ENCODE results near the gene C1orf232. TPM values are rescaled to one million over a fixed set of nuclear protein-coding genes. Genes with fewer than 3 reads are reported as not detected.

Gene C1orf232
- total and polyA plus RNA-seq, 2 of the 4 experiments (the other 2 are of a cell fraction): not detected

DNA sequence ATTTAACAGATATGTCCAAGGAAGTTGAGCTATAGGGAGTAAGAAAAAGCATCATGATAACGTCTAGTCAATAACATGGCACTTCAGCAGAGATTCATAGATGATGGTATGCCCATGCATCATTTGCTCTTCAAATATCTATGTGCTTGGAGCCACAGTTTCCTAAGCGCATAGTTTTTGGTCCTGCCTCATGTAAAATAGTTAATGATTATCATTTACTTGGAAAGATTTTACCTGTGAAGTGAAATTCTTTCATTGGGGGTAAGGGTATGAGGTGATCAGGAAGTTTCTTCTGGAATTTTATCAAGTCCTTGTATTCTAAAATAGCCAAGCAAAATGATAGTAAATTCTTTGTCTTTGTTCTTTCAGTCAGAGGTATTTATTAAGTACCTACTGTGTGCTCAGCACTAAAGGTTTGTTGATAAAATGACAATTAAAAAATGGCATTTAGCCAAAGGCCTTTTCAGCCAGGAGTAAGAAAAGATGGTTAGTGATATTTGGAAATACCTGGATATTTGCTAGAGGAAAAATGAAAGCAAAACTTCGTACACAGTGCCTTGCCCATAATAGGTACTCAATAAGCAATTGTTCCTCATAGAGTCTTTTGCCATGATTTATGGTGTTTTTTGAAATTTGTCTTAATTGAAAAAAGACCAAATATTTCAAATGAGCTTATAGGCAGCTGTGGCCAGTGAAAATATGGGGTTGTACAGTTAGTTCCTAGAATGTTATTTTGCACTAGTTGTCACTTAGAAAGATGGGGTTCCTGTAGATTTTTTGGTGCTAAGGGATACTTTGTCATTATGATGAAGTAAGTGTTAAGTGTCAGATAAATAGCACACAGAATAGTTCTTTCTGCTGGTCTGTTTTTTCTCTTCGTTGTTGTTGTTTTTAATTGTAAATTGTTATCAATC is 44.1 kb downstream of the C1orf232 start:
- Histone ChIP-seq H2BK20ac (ENCODE audit: low read depth, low read length) (no peak overlapping the region), H3K9ac (ENCODE audit: low read depth, low read length) (no peak overlapping the region), H3K4me2 (ENCODE audit: low read depth, low read length) (no peak overlapping the region), H3K27me3 (ENCODE audit: control insufficient read depth, insufficient read depth, low read length) (peaks cover 3% of the 10 kb centered on the region; the same call in 1 of the 2 replicates), H3K23ac (ENCODE audit: low read depth, low read length) (no peak overlapping the region), H4K91ac (ENCODE audit: insufficient read depth, low read depth, low read length) (no peak overlapping the region), H2AFZ (replicated peaks; ENCODE audit: low read length, poor library complexity) (no peak overlapping the region), H2BK120ac (ENCODE audit: low read depth, low read length) (no peak overlapping the region), H2BK15ac (ENCODE audit: low read depth, low read length) (no peak overlapping the region), H3K18ac (ENCODE audit: low read depth, low read length) (no peak overlapping the region), H3K56ac (ENCODE audit: extremely low read depth, insufficient read depth, low read length) (no peak overlapping the region), H3K4me3 (ENCODE audit: insufficient read depth, low read depth, low read length) (no peak overlapping the region), H2BK5ac (ENCODE audit: low read depth, low read length, poor library complexity, severe bottlenecking) (no peak overlapping the region), H4K20me1 (ENCODE audit: insufficient read depth, low read length) (no peaks in the 10 kb centered on the region), H4K8ac (ENCODE audit: low read depth in 2 of 2, low read length in 2 of 2) (no peak overlapping the region), H3K4me1 (ENCODE audit: control insufficient read depth, insufficient read depth, low read length) (0 out of 2 replicates have a peak, but pooled peaks cover 1% of the 10 kb centered on the region), H3K14ac (replicated peaks; ENCODE audit: low read depth, low read length) (no peak overlapping the region), H3K36me3 (ENCODE audit: control insufficient read depth, insufficient read depth, low read length) (peaks cover 4% of the 10 kb centered on the region; the same call in 1 of the 2 replicates), H2AK9ac (replicated peaks; ENCODE audit: low read depth, low read length, poor library complexity) (no peak overlapping the region), H3K27ac (ENCODE audit: insufficient read depth, low read length) (no peak overlapping the region), H2AK5ac (ENCODE audit: low read depth, low read length) (no peak overlapping the region), H4K5ac (ENCODE audit: low read depth, low read length) (no peak overlapping the region), H3K4ac (ENCODE audit: low read depth, low read length) (no peak overlapping the region), H3K79me1 (ENCODE audit: low read depth in 1 of 2, low read length in 2 of 2) (no peaks in the 10 kb centered on the region; a peak in 1 of 4 replicates), H3K9me3 (ENCODE audit: control insufficient read depth, insufficient read depth, low read length) (no peaks in the 10 kb centered on the region), H3K9me1 (ENCODE audit: insufficient read depth, low read length) (no peaks in the 10 kb centered on the region)
- in situ Hi-C loops (cut with MboI; ENCODE audit: low sequenced_read_pairs): no loop called here
- ChIA-PET CTCF (interaction anchor here (1.7 kb wide), 1 partner anchor 20 kb away, joined by 9 read pairs; no protein-coding TSS in a partner anchor), POLR2A (ENCODE audit: unreplicated experiment) (no interaction called here)
- BruUV-seq (replicated peaks): no TSS peak
- dilution Hi-C loops (cut with HindIII; ENCODE audit: low sequenced_read_pairs, unreplicated experiment): no loop called here
- 67% methylated on average over 1 of the region's 4 CpGs; no CpG with 5 or more reads in 1 of the 2 experiments for WGBS, 2 experiments (ENCODE audit: extremely low coverage in 2 of 2, insufficient read length in 1 of 2)
- intact Hi-C loops (cut with micrococcal nuclease): no loop called here
- TF ChIP-seq CEBPB (IDR thresholded peaks at IDR 0.05; ENCODE audit: low read depth, low read length) (no peak), POLR2A (IDR thresholded peaks at IDR 0.05; ENCODE audit: low read depth, low read length) (no peak), FOS (IDR thresholded peaks at IDR 0.05; ENCODE audit: low read depth, low read length) (no peak), BHLHE40 (IDR thresholded peaks at IDR 0.05; ENCODE audit: low read depth, low read length) (no peak), SMC3 (IDR thresholded peaks at IDR 0.05; ENCODE audit: low read depth, low read length) (no peak)
- TF ChIP-seq, protein P1, sequence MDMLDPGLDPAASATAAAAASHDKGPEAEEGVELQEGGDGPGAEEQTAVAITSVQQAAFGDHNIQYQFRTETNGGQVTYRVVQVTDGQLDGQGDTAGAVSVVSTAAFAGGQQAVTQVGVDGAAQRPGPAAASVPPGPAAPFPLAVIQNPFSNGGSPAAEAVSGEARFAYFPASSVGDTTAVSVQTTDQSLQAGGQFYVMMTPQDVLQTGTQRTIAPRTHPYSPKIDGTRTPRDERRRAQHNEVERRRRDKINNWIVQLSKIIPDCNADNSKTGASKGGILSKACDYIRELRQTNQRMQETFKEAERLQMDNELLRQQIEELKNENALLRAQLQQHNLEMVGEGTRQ (IDR thresholded peaks at IDR 0.05; ENCODE audit: low read depth, low read length): no peak
- no peak for DNase-seq
- ATAC-seq (ENCODE audit: low read depth): no peak

Measured in IMR-90 (cell line).